SU-DHL-6 (cell line): Measurements from ENCODE around the gene MTLN.
"Not testable (repeated sequence)": the region's sequence is repeated elsewhere in the genome, so short reads cannot be mapped to it uniquely, and the experiment has no call there.

ENCODE experiments used
- CTCF ChIP-seq: fragments of 200-600 bp; sonication (generic); IDR thresholded peaks from one replicate; pipeline ENCODE4 v1.5.1; 2017; ENCODE audit warnings: antibody characterized with exemption, mild to moderate bottlenecking, low read length, moderate library complexity; ENCODE audit not compliant: insufficient read depth, poor library complexity, severe bottlenecking
- EZH2phosphoT487 ChIP-seq: fragments of 200-600 bp; sonication (generic), shearing (Covaris generic); conservative IDR thresholded peaks from 2 replicates; pipeline ENCODE4 v1.6.1; 2018; ENCODE audit warnings: mild to moderate bottlenecking, antibody characterized with exemption, low read length, moderate library complexity, mixed read lengths

- TF ChIP-seq CTCF, EZH2phosphoT487: not testable (repeated sequence)
These were observed 22.2 kb downstream of the MTLN start for GRCh38 chr2:110190169-110190568.
